GM21723 (cell line): ENCODE measurements around the gene PCNT.
"Not testable (repeated sequence)": the region's sequence is repeated elsewhere in the genome, so short reads cannot be mapped to it uniquely, and the experiment has no call there.

Experiments used
- ATAC-seq: cut with Tn5 transposase; IDR thresholded peaks from one replicate; pipeline ENCODE4 v1.9.1; 2021; ENCODE audit warnings: mild to moderate bottlenecking, moderate library complexity; ENCODE audit not compliant: unreplicated experiment

The PCNT gene

DNA sequence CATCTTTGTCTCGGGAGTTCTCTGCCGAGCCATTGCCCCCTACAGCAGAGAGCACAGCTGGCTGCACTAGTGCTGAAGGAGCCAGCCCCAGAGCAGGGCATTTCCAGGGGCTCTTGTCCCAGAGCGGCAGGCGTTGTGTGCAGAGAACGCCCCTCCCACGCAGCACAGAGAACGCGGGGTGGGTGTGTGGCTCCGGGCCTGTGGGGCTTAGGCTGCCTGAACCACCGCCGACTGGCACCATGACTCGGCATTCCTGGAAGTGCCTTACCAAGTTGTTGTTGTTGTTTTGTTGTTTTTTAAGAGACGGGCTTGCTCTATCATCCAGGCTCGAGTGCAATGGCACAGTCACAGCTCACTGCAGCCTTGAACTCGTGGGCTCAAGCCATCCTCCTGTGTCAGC is 119.0 kb downstream of the PCNT start:
- ATAC-seq = no peak

GRCh38 chr21:46443910-46444309 is 120.0 kb downstream of the PCNT start:
- ATAC-seq = no peak

DNA sequence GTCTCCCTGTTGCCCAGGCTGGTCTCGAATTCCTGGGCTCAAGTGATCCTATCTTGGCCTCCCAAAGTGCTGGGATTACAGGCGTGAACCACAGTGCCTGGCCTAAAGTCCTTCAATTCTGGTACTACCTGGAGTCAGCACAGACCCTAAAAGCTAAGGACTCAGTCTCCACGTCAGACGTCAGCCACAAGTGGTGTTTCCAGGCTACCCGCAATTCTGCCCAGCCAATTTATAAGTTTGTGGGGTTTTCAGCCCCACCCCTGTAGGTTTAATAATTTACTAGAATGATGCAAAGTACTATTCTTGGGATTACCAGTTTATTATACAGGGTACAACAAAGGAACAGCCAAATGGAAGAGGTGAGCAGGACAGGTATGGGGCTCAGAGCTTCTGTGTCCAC is 124.2 kb downstream of the PCNT start:
- no peak for ATAC-seq

GRCh38 chr21:46448855-46449254 is 124.9 kb downstream of the PCNT start:
- not testable (repeated sequence) for ATAC-seq

GRCh38 chr21:46452710-46453109 is 128.8 kb downstream of the PCNT start:
- no peak for ATAC-seq

GRCh38 chr21:46454142-46454541 is 130.2 kb downstream of the PCNT start:
- ATAC-seq = no peak

DNA sequence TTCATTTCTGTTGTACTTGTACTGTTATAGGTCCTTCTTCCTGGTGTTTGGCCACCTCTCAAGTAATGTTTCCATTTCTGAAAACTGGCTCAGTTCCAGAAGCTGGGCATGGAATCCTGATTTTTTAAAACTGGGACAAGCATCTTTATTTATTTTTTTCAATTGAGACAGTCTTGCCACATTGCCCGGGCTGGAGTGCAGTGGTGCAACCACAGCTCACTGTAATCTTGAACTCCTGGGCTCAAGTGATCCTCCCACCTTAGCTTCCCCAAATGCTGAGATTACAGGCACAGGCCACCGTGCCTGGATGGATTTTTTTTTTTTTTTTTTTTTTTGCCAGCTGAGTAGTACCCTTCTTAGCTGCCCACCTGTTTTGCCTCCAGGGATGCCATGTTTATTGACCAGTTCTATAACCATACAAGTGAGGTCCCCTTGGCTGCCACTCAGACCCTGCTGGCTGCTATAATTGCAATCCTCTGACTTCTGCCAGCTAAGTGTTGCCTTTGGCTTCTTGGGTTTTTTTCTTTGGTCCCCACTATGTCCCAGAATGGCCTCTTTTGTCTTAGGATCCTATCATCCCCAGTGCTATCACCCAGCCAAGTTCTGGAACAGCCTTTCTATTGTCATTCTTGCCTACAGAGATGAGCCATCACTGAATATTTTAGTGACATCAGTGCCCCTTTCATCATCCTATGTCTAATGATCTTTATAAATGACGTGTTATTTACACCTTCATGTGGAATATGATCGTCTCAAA is 130.9 kb downstream of the PCNT start:
- ATAC-seq = no peak

DNA sequence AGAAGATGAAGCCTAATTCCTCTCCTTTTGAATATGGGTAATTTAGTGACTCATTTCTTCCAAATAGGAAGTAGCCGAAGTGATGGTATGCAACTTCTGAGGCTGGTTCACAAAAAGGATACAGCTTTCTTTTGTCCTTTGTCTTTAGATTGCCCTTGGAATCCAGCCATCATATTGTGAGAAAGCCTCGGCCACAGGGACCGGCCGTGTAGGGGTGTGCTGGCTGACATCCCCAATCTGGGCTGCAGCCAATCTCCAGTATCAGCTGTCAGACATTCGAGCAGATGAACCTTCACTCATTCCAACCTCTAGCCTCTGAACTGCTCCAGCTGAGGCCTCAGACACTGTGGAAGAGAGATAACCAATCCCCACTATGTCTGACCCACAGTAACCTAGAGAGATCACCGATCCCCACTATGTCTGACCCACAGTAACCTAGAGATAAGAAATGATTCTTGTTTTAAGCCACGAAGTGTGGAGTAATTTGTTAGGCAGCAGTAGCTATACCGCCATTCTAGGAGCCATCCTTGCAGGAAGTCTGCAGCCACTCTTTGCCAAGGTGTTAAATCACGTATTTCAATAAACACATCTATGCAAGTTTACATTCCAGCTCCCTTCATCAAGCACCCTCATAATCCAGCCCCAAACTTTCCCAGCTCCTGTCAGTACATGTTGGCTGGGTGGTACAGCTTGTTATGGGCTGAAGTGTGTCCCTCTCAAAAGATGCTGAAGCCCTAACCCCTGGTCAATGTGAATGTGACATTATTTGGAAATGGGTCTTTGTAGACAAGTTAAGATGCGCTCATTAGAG is 131.8 kb downstream of the PCNT start:
- no peak for ATAC-seq

DNA sequence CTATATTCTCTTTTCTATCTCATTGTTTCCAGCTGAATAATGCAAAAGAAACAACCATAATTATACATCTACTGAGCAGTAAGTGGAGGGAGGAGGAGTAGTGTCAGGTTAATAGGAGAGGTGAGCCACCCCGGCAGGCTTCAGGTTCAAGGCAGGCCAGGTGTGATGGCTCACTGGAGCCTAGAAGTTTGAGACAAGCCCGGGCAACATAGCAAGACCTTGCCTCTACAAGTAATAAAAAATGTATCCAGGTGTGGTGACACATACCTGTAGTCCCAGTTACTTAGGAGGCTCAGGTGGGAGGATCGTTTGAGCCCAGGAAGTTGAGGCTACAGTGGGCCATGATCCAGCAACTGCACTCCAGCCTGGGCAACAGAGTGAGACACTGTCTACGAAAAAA is 132.8 kb downstream of the PCNT start:
- no peak for ATAC-seq

GRCh38 chr21:46457801-46458314 is 133.9 kb downstream of the PCNT start:
- peak; percentile 40 for ATAC-seq

GRCh38 chr21:46458315-46459023 is 134.5 kb downstream of the PCNT start, which contains the start of gene DIP2A:
TSS of gene DIP2A (plus strand) at chr21:46458891. CDS start at chr21:46459132, 241 bp downstream.
- ATAC-seq = peak; percentile 88

- no peak for ATAC-seq
Observed at GRCh38 chr21:46459024-46459355, 135.0 kb downstream of the PCNT start.

DNA sequence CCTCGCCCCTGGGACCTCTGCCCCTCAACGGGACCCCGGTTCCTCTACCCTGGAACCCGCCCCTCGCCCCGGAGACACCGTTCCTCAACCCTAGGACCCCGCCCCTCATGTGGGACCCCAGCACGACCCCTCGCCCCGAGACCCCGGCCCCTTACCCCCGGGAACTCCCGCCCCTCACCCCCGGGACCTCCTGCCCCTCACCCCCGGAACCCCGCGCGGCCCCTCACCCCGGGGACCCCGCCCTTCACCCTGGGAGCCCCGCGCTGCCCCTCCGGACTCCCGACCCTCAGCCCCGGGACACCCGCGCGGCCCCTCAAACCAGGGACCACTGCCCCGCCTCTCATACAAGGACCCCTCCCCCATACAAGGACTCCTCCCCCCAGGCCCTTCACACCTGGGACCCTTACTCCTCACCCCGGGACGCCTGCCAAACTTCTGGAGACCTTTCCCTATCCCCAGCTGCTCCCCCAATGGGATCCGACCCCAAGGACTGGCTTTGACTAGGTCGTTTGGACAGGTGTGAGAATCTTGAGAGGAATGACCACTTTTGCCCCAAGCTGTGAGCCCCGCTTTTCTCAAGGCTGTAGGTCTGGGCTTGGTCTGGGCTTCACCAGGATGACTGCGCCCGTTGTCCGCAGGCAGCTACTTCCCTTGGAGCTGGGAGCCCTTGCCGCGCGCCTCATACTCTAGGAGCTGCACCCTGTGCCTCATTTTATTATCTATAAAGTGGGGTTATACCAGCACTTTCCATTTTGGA is 135.6 kb downstream of the PCNT start:
- no peak for ATAC-seq

DNA sequence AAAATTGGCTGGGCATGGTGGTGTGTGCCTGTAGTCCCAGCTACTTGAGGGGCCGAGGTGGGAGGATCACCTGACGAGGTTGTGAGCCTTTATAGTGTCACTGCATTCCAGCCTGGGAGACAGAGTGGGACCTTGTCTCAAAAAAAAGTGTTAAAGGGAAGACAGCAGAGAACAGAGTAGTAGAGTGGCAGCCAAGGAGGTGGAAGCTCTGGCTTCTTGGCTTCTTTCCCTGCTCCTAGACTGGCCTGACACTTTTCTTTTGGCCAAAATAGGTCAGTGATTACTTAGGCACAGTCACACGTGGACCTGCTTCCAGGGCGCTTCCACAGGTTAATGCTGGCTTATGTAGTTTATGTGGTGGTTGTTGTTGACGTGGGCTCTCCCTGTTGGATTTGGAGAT is 138.0 kb downstream of the PCNT start:
- no peak for ATAC-seq

DNA sequence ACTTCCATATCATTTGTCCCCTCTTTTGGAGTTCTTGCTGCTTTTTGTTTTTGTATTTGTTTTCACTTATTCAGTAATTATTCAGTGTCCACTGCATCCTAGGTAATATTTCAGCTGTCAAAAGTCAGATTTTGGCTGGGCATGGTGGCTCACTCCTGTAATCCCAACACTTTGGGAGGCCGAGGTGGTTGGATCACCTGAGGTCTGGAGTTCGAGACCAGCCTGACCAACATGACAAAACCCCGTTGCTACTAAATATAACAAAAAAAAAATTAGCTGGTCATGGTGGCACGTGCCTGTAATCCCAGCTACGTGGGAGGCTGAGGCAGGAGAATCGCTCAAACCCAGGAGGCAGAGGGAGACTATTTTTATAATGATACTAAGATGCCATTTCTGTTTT is 141.2 kb downstream of the PCNT start:
- not testable (repeated sequence) for ATAC-seq

DNA sequence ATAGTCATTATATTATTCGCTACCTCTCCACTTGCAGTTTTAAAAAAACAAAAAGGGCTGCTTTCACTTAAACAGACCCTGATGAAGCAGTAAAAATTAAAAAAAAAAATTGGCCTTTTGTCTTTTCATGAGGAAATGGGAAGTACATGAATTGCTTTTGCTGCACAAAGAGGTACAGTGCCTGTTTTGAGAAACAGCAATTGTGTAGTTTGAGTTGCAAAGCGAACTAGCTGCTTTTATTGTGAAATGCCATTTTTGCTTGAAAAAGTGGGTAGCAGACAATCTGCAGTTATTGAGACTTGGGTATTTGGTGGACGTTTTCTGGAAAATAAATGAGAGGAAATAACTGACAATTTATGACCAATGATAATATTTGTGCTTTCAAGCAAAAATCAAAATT is 141.7 kb downstream of the PCNT start:
- ATAC-seq = no peak

- no peak for ATAC-seq
Observed at GRCh38 chr21:46468108-46468774, 144.3 kb downstream of the PCNT start.

DNA sequence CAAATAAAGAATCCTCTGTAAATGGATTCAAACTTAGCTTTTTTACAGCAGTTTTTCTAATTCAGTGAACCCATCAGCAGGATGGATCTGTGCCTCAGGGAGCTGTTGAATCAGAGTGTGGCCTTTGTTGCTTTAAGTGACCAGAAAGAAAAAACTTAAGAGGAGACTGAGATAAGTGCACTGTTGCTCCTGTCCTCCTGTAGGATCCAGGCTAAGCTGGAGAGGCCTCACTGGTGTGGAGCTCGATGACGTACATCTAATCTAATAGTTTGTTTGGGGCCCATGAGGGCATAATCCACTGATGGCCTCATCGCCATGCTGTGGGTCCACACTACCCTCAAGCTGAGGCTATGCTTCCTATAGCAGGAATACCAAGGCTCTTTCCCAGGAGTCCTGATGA is 145.3 kb downstream of the PCNT start:
- no peak for ATAC-seq

DNA sequence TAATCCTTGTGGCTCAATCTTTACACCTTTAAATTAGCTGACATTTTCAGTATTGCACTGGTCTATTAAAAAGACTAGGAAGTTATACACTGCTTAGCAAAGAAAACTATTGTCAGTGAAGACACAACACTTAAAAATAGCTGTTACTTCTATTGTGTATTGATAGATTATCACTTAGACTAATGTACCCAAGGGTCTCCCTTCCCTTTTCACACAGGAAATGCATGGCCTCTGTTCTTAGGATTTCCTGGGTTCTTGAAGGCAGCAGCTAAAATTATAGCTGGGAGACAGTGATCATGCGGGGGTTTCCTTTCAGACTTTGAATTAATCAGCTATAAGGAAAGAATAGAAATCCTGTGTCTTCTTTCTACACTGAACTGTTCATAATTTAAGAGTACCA is 147.6 kb downstream of the PCNT start:
- ATAC-seq = no peak

- ATAC-seq = no peak
Observed at GRCh38 chr21:46472246-46472645, 148.3 kb downstream of the PCNT start.
